HG03521 (cell line): Measurements from ENCODE around the gene CXCR4.
"Not testable (repeated sequence)": the region's sequence is repeated elsewhere in the genome, so short reads cannot be mapped to it uniquely, and the experiment has no call there.

ENCODE experiments used
- ATAC-seq: cut with Tn5 transposase; IDR thresholded peaks from one replicate; pipeline ENCODE4 v1.9.1; 2021; ENCODE audit warnings: mild to moderate bottlenecking, moderate library complexity; ENCODE audit not compliant: unreplicated experiment

The CXCR4 gene

GRCh38 chr2:136077107-136077506 lies 40.8 kb downstream of the CXCR4 start:
- ATAC-seq: no peak

- ATAC-seq: no peak
Measured at GRCh38 chr2:136075476-136075875, 42.5 kb downstream of the CXCR4 start.

GRCh38 chr2:136072621-136073020 lies 45.3 kb downstream of the CXCR4 start:
- no peak for ATAC-seq

- not testable (repeated sequence) for ATAC-seq
Measured at GRCh38 chr2:136071887-136072286, 46.1 kb downstream of the CXCR4 start.

GRCh38 chr2:136070913-136071312 lies 47.0 kb downstream of the CXCR4 start:
- no peak for ATAC-seq

- ATAC-seq: no peak
Measured at GRCh38 chr2:136069773-136070172, 48.2 kb downstream of the CXCR4 start.

- ATAC-seq: no peak
Measured at GRCh38 chr2:136068581-136069227, 49.2 kb downstream of the CXCR4 start.

- ATAC-seq: no peak
Measured at GRCh38 chr2:136067897-136068580, 49.9 kb downstream of the CXCR4 start.

GRCh38 chr2:136067459-136067858 lies 50.5 kb downstream of the CXCR4 start:
- ATAC-seq: no peak

GRCh38 chr2:136065907-136066306 lies 52.0 kb downstream of the CXCR4 start:
- ATAC-seq: peak; percentile 63

GRCh38 chr2:136065384-136065783 lies 52.6 kb downstream of the CXCR4 start:
- ATAC-seq: peak; percentile 16
